B cell (primary cell): ENCODE data around the gene PRDX2.

Source experiments
- EZH2 ChIP-seq: IDR thresholded peaks from 2 replicates; pipeline ENCODE4 v1.6.1; 2012; ENCODE audit warnings: borderline replicate concordance, low read depth, mild to moderate bottlenecking, moderate library complexity, low read length; ENCODE audit not compliant: insufficient read depth, poor library complexity, severe bottlenecking
- TF ChIP-seq, protein P1 (sequence below): fragments of 200-600 bp; IDR thresholded peaks from one replicate; pipeline ENCODE4 v1.8.0; 2022; ENCODE audit warnings: antibody characterized with exemption, mild to moderate bottlenecking

DNA sequence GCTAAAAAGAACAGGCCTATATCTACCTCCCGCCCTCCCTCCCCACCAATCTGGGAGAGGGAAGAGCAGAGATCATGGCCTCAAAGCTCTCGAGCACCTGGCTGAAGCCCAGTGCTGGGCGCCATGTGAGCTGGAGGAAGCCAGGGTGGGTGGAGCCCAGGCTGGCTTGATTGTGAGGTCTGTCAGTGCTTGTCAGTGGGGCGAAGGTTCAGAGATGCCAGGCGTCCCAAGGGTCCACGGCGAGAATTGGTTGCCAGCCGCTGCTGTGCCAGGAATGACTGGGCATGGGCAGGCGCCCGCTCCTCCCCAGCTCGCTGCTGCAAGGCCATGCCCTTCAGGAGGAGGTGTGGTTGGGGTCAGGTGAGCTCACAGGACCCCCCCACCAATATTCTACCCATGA, 38.5 kb downstream of the PRDX2 start:
- TF ChIP-seq, protein P1, sequence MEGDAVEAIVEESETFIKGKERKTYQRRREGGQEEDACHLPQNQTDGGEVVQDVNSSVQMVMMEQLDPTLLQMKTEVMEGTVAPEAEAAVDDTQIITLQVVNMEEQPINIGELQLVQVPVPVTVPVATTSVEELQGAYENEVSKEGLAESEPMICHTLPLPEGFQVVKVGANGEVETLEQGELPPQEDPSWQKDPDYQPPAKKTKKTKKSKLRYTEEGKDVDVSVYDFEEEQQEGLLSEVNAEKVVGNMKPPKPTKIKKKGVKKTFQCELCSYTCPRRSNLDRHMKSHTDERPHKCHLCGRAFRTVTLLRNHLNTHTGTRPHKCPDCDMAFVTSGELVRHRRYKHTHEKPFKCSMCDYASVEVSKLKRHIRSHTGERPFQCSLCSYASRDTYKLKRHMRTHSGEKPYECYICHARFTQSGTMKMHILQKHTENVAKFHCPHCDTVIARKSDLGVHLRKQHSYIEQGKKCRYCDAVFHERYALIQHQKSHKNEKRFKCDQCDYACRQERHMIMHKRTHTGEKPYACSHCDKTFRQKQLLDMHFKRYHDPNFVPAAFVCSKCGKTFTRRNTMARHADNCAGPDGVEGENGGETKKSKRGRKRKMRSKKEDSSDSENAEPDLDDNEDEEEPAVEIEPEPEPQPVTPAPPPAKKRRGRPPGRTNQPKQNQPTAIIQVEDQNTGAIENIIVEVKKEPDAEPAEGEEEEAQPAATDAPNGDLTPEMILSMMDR = no peak
- no peak for TF ChIP-seq EZH2
